Glutamatergic neuron (in vitro differentiated cells): ENCODE data around the gene PLXNA1. TPM values are rescaled to one million over a fixed set of nuclear protein-coding genes. Genes with fewer than 3 reads are reported as not detected.

Source experiments
- DNase-seq: peaks from one replicate; pipeline ENCODE4 v3.0.0; 2022
- H3K27ac Mint-ChIP-seq: one replicate; pipeline ENCODE4 v1.8.0; 2020; ENCODE audit warnings: mild to moderate bottlenecking, mixed read lengths, inconsistent platforms; ENCODE audit not compliant: unreplicated experiment
- H3K27me3 Mint-ChIP-seq: one replicate; pipeline ENCODE4 v1.8.0; 2020; ENCODE audit warnings: mild to moderate bottlenecking, moderate library complexity, mixed read lengths, inconsistent platforms; ENCODE audit not compliant: unreplicated experiment
- H3K36me3 Mint-ChIP-seq: one replicate; pipeline ENCODE4 v1.8.0; 2020; ENCODE audit warnings: mild to moderate bottlenecking, mixed read lengths, inconsistent platforms; ENCODE audit not compliant: unreplicated experiment
- H3K4me1 Mint-ChIP-seq: one replicate; pipeline ENCODE4 v1.8.0; 2020; ENCODE audit warnings: mild to moderate bottlenecking, low read depth, mixed read lengths, inconsistent platforms; ENCODE audit not compliant: unreplicated experiment
- H3K4me3 Mint-ChIP-seq: one replicate; pipeline ENCODE4 v1.8.0; 2020; ENCODE audit warnings: mild to moderate bottlenecking, mixed read lengths, inconsistent platforms; ENCODE audit not compliant: unreplicated experiment
- H3K9me3 Mint-ChIP-seq: one replicate; pipeline ENCODE4 v1.8.0; 2020; ENCODE audit warnings: mild to moderate bottlenecking, moderate library complexity, mixed read lengths, inconsistent platforms; ENCODE audit not compliant: unreplicated experiment
- total RNA-seq: library from RNA; stranded (reverse); fragmentation: NEBNext Ultra II Directional; extraction: Animal tissue kit (Norgen Biotek cat#: 25700); gene quantifications from one replicate; pipeline ENCODE4 v1.2.1, GENCODE V29; 2021; ENCODE audit not compliant: unreplicated experiment
- TF ChIP-seq, protein P1 (sequence below): fragments of 200-600 bp; sonication (generic); IDR thresholded peaks from one replicate; pipeline ENCODE4 v1.5.0; 2021; ENCODE audit not compliant: partially characterized antibody, unreplicated experiment

Gene PLXNA1
- total RNA-seq, 1 donor from 2014 or later = 110 TPM

DNA sequence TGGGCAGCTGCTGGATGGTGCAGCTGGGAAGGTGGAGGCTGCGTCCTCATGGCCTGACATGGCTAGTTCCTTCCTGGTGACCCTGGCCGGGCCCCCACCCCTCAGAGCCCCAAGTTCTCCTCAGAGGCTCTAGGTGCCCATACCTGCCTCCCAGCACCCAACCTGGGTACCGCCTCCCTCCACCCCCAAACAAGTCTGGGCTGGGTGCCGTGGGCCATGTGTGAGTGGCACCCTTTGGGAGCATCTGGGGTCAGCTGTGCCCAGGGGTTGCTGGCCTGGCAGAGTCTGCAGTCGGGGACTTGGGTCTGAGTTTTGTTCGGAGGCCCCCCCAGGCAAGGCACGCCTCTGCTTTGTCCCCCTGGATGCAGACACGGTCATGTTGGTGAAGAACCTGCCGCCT, 10.5 kb downstream of the PLXNA1 start:
- H3K4me3 Mint-ChIP-seq = no peak overlapping the region
- H3K9me3 Mint-ChIP-seq = peaks cover 8% of the 10 kb centered on the region
- H3K36me3 Mint-ChIP-seq = no peaks in the 10 kb centered on the region
- TF ChIP-seq, protein P1, sequence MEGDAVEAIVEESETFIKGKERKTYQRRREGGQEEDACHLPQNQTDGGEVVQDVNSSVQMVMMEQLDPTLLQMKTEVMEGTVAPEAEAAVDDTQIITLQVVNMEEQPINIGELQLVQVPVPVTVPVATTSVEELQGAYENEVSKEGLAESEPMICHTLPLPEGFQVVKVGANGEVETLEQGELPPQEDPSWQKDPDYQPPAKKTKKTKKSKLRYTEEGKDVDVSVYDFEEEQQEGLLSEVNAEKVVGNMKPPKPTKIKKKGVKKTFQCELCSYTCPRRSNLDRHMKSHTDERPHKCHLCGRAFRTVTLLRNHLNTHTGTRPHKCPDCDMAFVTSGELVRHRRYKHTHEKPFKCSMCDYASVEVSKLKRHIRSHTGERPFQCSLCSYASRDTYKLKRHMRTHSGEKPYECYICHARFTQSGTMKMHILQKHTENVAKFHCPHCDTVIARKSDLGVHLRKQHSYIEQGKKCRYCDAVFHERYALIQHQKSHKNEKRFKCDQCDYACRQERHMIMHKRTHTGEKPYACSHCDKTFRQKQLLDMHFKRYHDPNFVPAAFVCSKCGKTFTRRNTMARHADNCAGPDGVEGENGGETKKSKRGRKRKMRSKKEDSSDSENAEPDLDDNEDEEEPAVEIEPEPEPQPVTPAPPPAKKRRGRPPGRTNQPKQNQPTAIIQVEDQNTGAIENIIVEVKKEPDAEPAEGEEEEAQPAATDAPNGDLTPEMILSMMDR = no peak
- H3K27ac Mint-ChIP-seq = no peak overlapping the region
- no peak for DNase-seq
- peaks cover 19% of the 10 kb centered on the region for H3K27me3 Mint-ChIP-seq
- H3K4me1 Mint-ChIP-seq = peaks cover 14% of the 10 kb centered on the region

DNA sequence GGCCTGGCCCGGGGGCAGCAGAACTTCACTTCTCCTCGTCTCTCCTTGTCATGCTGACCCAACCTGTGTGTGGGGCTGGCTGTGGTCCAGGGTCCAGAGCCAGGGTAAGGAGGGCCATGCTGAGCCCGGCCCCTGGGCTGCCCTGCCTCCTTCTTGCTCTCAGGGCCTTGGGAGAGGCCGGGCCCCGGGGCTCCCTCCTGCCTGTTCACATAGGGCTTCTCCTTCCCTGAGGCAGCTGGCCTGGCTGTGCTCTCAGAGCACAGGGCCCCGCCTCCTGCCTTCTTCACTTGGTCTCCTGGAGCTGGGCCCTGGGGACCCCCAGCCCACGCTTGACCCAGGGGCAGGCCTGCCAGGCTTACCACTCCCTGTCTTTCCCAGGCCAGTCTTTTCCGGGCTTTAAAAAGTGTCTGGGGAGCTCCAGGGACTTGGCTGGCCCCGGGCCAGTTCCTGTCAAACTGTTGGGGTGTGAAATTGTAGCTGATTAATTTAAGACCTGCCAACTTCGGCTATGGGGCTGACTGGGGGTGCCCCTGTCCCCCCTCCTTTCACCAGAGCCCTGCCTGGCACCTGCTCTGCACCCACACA, 11.8 kb downstream of the PLXNA1 start:
- H3K27me3 Mint-ChIP-seq = peaks cover 14% of the 10 kb centered on the region
- no peak overlapping the region for H3K4me3 Mint-ChIP-seq
- TF ChIP-seq, protein P1 = no peak
- H3K4me1 Mint-ChIP-seq = peaks cover 14% of the 10 kb centered on the region
- H3K27ac Mint-ChIP-seq = no peak overlapping the region
- peaks cover 8% of the 10 kb centered on the region for H3K9me3 Mint-ChIP-seq
- DNase-seq = no peak
- H3K36me3 Mint-ChIP-seq = no peaks in the 10 kb centered on the region

DNA sequence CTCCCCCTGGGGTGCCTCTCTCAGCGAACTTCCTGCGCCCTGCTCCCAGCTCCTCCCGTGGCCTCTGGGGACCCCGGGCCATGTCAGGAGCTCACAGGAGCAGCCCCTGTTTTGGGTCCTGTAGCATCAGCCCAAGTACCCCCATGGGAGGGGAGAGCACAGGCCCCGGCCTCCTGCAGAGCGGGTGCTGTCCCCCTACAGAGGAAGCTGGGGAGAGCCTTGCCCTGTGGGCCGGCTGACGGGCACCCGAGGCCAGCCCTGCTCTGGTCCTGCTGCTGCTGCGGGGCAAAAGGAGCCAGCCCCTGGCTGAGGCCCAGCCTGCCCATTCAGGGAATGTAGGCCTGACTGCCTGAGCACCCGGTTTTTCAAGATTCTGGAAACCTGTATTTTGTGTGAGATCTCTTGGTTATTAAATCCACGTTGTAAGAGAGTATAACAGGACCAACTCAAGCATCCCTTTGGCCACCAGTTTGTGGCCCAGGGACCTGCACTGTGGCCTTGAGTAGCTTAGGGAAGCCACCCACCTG, 12.4 kb downstream of the PLXNA1 start:
- Mint-ChIP-seq H3K27ac (no peak overlapping the region), H3K27me3 (peaks cover 14% of the 10 kb centered on the region), H3K36me3 (no peaks in the 10 kb centered on the region), H3K4me3 (no peak overlapping the region), H3K9me3 (peaks cover 8% of the 10 kb centered on the region), H3K4me1 (peaks cover 14% of the 10 kb centered on the region)
- no peak for DNase-seq
- TF ChIP-seq, protein P1 = no peak

DNA sequence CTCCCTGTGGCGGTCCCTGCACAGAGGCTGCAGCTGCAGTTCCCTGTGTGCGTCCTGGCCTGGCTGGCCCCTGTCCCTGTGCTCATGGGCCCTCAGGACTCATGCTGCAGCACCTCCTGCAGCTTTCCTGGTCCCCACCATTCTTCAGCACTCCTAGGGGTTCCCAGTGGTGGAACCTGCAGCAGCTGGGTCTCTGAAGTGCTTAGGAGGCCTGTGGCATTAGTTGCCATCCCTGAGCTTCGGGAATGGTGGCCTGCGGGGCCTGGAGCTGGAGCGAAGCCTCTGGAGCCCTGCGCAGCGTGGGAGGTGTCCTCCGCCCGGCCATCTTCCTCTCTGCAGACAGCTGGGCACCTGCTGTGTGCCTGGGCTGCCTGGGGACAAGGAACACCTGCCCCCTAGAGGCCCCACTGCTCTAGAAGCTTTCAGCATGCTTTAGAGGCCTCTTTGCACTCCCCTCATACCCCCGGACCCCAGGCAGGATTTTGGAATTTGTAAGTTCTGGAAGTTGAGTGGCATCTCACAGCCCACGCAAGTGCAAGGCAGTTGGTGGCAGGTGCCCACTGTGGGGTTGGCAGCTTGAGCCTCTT, 13.1 kb downstream of the PLXNA1 start:
- Mint-ChIP-seq H3K4me3 (no peak overlapping the region), H3K36me3 (no peaks in the 10 kb centered on the region)
- no peak for DNase-seq

More for the DNA sequence above, 13.1 kb downstream of the PLXNA1 start:
- peaks cover 15% of the 10 kb centered on the region for H3K4me1 Mint-ChIP-seq
- H3K9me3 Mint-ChIP-seq = peaks cover 13% of the 10 kb centered on the region
- peaks cover 15% of the 10 kb centered on the region for H3K27me3 Mint-ChIP-seq
- TF ChIP-seq, protein P1 = no peak
- H3K27ac Mint-ChIP-seq = no peak overlapping the region
